HG03196 (cell line): ENCODE data around the gene PLXNA4.

Experiments
- ATAC-seq: cut with Tn5 transposase; IDR thresholded peaks from one replicate; pipeline ENCODE4 v1.9.1; 2021; ENCODE audit not compliant: unreplicated experiment

Gene PLXNA4

DNA sequence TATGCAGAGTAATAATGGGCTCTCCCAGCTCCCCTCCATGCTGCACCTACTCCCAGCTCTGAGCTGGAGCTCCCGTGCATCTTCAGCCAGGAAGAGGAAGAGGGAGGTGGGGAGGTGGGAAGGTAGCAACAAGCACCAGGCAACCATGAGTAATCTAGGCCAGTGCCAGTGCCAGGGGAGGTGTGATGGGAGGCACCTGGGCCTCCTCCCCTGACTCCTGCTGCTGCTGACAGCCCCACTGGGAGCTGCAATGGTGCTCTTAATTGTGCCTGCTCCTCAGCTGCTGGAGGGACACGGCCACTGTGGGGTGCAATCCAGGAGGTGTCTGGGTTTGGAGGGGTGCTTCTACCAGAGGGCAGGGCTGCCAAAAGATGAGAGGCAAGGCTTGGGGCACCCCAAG lies 243.0 kb downstream of the PLXNA4 start:
- no peak for ATAC-seq

DNA sequence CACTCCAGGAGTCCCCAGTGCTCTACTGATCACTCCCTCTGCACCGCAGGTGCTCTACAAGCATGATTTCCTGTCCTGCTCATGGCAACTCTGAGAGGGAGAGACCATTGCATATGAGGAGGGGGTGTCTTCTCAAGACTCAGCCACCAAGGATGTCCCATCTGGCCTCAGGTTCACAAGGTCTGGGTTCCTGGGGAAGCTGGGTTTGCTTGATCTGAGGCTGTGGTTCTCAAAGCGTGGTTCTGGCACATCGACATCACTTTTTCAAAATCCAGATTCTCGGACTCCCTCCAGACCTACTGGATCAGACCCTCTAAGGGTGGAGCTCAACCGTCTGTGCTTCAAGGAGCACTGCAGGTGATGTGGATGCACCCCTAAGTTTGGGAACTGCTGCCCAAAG lies 247.5 kb downstream of the PLXNA4 start:
- no peak for ATAC-seq

- ATAC-seq: no peak
These were observed 248.1 kb downstream of the PLXNA4 start for GRCh38 chr7:132328047-132328620.

- no peak for ATAC-seq
These were observed 249.2 kb downstream of the PLXNA4 start for GRCh38 chr7:132326878-132327589.

GRCh38 chr7:132322970-132323369 lies 253.3 kb downstream of the PLXNA4 start:
- ATAC-seq: no peak

GRCh38 chr7:132321387-132321786 lies 254.9 kb downstream of the PLXNA4 start:
- ATAC-seq: no peak

GRCh38 chr7:132319481-132319880 lies 256.8 kb downstream of the PLXNA4 start:
- no peak for ATAC-seq

GRCh38 chr7:132318352-132319318 lies 257.6 kb downstream of the PLXNA4 start:
- ATAC-seq: peak; percentile 88

GRCh38 chr7:132317701-132318351 lies 258.4 kb downstream of the PLXNA4 start:
- no peak for ATAC-seq

DNA sequence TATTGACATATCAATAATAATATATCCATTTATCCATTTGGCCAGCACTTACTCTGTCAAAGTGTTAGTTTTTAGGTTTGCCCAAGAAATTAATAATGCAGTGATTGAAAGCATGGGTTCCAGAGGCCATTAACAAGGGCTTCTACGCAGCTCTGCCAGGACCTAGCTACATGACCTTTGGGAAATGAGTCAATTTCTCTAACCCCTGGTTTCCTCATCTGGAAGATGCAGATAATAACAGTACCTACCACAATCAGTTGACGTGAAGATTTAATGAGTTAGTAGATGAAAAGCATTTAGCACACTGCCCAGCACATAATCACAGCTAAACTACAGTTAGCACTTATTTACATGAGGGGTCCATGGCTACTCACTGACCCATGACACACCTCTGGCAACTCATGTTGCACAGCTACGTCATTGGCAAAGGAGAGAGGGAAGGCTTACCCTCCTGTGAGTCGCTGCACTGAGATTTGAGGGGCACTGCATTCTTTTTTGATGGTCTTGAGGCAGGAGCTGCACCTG lies 263.7 kb downstream of the PLXNA4 start:
- ATAC-seq: no peak

DNA sequence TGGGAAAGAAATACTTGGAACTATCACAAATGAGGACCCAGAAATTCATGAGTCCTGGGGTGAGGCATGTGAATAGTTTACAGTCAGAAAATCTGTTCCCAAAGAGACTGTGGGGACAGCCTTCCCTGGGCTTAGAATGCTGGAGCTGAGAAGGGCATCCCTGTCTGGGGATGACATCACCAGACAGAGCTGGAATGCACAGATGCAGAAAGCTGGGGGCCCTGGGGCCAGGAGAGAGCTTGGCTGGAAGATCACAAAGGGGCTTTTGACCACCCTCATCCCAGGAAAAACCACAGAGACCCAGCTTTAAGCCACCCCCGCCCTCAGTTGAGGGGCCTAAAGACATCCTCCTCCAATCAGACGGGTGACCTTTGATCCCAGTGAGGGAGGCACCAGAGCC lies 264.5 kb downstream of the PLXNA4 start:
- ATAC-seq: no peak

DNA sequence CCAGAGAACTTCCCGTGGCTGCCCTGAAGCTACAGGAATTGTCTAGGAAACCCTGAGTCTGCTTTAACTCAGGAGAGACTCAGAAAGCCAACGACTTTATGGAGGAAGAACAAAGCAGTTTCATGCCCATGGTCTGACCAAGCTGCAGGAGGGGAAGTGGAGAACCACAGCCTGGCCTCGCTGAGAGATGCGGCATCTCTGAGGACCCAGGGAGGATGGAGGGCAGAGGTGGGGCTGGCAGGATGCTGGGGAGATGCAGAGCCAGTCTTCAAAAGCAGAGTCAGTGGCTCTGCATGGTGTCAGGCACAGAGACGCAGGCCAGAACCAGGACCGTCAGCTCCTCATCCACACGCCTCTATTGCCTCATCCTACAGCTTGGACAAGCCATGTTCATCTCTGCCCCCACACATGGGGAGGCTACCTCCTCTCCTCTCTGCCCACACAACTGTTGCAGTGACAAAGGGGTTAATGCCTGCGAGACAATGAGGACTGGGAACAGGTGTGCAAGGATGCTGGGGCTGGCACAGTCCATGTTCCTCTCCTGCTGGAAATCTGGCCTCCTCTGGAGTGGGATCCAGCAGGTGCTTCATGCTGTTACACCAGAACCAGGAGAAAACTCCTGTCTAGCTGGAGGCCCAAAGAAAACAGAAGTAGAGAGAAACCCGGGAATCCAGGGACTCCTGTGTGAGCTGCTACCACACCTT lies 267.0 kb downstream of the PLXNA4 start:
- no peak for ATAC-seq

- no peak for ATAC-seq
These were observed 268.8 kb downstream of the PLXNA4 start for GRCh38 chr7:132307465-132307864.

- no peak for ATAC-seq
These were observed 275.5 kb downstream of the PLXNA4 start for GRCh38 chr7:132300599-132301277.

- ATAC-seq: no peak
These were observed 277.5 kb downstream of the PLXNA4 start for GRCh38 chr7:132298790-132299189.

DNA sequence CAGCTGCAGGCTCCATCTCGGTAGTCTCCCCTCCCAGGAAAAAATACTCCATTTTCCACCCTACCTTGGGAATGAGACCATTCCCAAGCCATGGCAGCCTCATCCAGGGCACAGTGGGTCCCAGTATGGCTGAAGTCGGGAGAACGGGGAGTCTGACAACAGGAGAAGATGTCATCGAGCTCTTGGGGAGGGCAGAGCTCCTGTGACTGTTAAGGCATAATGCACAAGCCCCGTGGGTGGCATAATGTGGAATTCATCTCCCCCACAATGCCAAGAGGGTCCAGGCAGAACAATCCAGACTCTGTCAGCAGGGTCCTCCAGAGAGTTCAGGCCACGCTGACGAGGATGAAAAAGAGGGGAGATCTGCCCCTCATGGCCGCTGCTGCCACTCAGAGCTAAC lies 279.4 kb downstream of the PLXNA4 start:
- ATAC-seq: no peak

- no peak for ATAC-seq
These were observed 281.1 kb downstream of the PLXNA4 start for GRCh38 chr7:132295175-132295574.

DNA sequence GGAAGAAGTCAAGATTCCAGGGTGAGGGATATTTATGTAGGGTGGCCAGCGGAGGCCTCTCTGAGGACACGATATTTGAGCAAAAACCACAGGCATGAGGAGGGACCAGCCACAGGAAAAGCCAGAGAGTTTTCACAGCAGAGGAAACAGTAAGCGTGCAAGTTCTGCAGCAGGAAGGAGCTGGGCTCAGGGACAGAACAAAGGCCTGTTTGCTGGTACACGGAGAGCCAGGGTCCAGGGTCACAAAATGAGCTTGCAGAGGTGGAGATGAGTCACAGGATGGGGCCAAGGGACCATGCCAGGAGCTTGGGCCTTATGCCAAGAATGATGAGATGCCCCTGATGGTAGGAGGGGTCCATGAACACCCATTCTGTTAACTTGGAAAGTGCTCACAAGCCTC lies 283.5 kb downstream of the PLXNA4 start:
- ATAC-seq: no peak

DNA sequence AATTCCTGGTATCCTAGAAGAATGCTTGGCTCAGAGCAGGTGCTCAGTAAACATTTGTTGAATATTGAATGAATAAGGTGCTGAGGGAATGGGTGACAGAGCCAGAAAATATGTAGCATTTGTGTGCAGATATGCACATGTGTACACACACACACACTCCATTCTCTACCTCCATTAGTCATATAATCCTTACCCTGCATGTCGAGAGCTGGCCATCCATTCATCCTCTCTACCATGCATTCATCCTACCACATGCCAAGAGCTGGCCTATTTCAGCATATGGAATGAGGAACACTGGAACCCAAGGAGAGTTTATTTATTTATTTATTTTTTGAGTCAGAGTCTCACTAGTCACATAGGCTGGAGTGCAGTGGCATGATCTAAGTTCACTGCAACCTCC lies 284.8 kb downstream of the PLXNA4 start:
- ATAC-seq: no peak

GRCh38 chr7:132290021-132290420 lies 286.2 kb downstream of the PLXNA4 start:
- ATAC-seq: no peak
